Fibroblast of lung (primary cell): ENCODE data around the gene GPC6.

Source experiments
- CTCF ChIP-seq, 2 donors: IDR thresholded peaks in 1 of 2; conservative IDR thresholded peaks in 1 of 2; 1 replicate in 1 of 2; 2 replicates in 1 of 2; pipeline ENCODE4 v1.5.1; 2011 to 2012; ENCODE audit warnings: low read length in 2 of 2, control low read depth in 1 of 2, inconsistent platforms in 1 of 2, low read depth in 1 of 2, mild to moderate bottlenecking in 1 of 2
- EZH2 ChIP-seq: IDR thresholded peaks from 2 replicates; pipeline ENCODE4 v1.5.1; 2012; ENCODE audit warnings: low read length, control low read depth, mild to moderate bottlenecking; ENCODE audit errors: missing control alignments

GRCh38 chr13:93230261-93230855 is 3.8 kb downstream of the GPC6 start:
- no peak for TF ChIP-seq CTCF (conservative IDR thresholded peaks at IDR 0.05 in 1 of 2, IDR thresholded peaks at IDR 0.05 in 1 of 2; ENCODE audit: low read depth in 1 of 2, low read length in 2 of 2)
- TF ChIP-seq EZH2, result no peak
